ENCODE measurements around the gene ZNF764.
"Not testable (repeated sequence)": the region's sequence is repeated elsewhere in the genome, so short reads cannot be mapped to it uniquely, and the experiment has no call there.

Gene ZNF764

GRCh38 chr16:30543067-30543466, 15.1 kb downstream of the ZNF764 start:
- no peak for DNase-seq

- DNase-seq: no peak
These were observed 16.5 kb downstream of the ZNF764 start for GRCh38 chr16:30541502-30542329.

GRCh38 chr16:30540916-30541464, 17.2 kb downstream of the ZNF764 start:
- DNase-seq: not testable (repeated sequence)

GRCh38 chr16:30539986-30540526, 18.1 kb downstream of the ZNF764 start:
- DNase-seq: not testable (repeated sequence)

GRCh38 chr16:30539000-30539964, 18.9 kb downstream of the ZNF764 start:
- no peak for DNase-seq

GRCh38 chr16:30536391-30537024, 21.7 kb downstream of the ZNF764 start:
- DNase-seq: not testable (repeated sequence)

- DNase-seq: peak; percentile 70
These were observed 22.4 kb downstream of the ZNF764 start for GRCh38 chr16:30535777-30536190.

GRCh38 chr16:30535106-30535776, 22.9 kb downstream of the ZNF764 start:
- DNase-seq: no peak

GRCh38 chr16:30534368-30535105, 23.6 kb downstream of the ZNF764 start, which contains the start of gene ZNF747:
Gene ZNF747 (minus strand): TSS chr16:30534858. CDS start chr16:30534679, 179 bp downstream.
- peak; percentile 89 for DNase-seq

- peak; percentile 31 for DNase-seq
These were observed 24.3 kb downstream of the ZNF764 start for GRCh38 chr16:30533748-30534367.

GRCh38 chr16:30533146-30533522, 25.0 kb downstream of the ZNF764 start:
- no peak for DNase-seq

- no peak for DNase-seq
These were observed 25.7 kb downstream of the ZNF764 start for GRCh38 chr16:30532285-30533145.

GRCh38 chr16:30530163-30531037, 27.8 kb downstream of the ZNF764 start:
- DNase-seq: no peak

GRCh38 chr16:30528799-30529457, 29.2 kb downstream of the ZNF764 start:
- DNase-seq: no peak

GRCh38 chr16:30527635-30528178, 30.5 kb downstream of the ZNF764 start:
- peak; percentile 65 for DNase-seq

- DNase-seq: peak; percentile 97
These were observed 31.1 kb downstream of the ZNF764 start for GRCh38 chr16:30526823-30527634.

Measured in NCI-H2171 treated with DMSO at 0.1 percent for 48 hours (cell line).